BJ (cell line): ENCODE measurements around the gene SLC35F1. TPM values are rescaled to one million over a fixed set of nuclear protein-coding genes. Genes with fewer than 3 reads are reported as not detected.

Experiments used
- CTCF ChIA-PET: fragments of 350-600 bp; formaldehyde crosslinking; extraction: SDS; loops from one replicate; lab custom pipeline; 2021; ENCODE audit warnings: antibody characterized with exemption, inconsistent platforms; lab: Yijun Ruan, JAX
- POLR2A ChIA-PET: fragments of 300-600 bp; sonication (Branson Sonifier 250); formaldehyde crosslinking; extraction: SDS; loops from one replicate; lab custom pipeline; 2021; ENCODE audit warnings: antibody characterized with exemption; lab: Charles Lee
- DNase-seq: peaks from one replicate; pipeline ENCODE4 v3.0.0-alpha.2; 2011; ENCODE audit warnings: low read depth
- H3K27me3 ChIP-seq: 2 replicates; pipeline ENCODE4 v1.6.0; 2011; ENCODE audit warnings: low read length; ENCODE audit not compliant: control insufficient read depth, insufficient read depth
- H3K36me3 ChIP-seq: 2 replicates; pipeline ENCODE4 v1.5.1; 2011; ENCODE audit warnings: low read length; ENCODE audit not compliant: control insufficient read depth, insufficient read depth
- H3K4me3 ChIP-seq: 2 replicates; pipeline ENCODE4 v1.5.1; 2011; ENCODE audit warnings: low read depth, mild to moderate bottlenecking, control low read depth, low read length
- polyA plus RNA-seq: library from polyadenylated mRNA; depleted of rRNA; stranded (reverse); fragments of >200 nt; gene quantifications from 2 replicates; pipeline ENCODE4 v1.2.3, GENCODE V29; 2011
- TF ChIP-seq, protein P1 (sequence below): IDR thresholded peaks from 2 replicates; pipeline ENCODE4 v1.5.1; 2011; ENCODE audit warnings: low read depth, mild to moderate bottlenecking, control low read depth, inconsistent platforms, low read length, moderate library complexity; ENCODE audit not compliant: insufficient read depth

The SLC35F1 gene
- polyA plus RNA-seq, 1 experiment, result not detected

- Histone ChIP-seq H3K4me3 (no peak overlapping the region), H3K36me3 (no peaks in the 10 kb centered on the region), H3K27me3 (no peaks in the 10 kb centered on the region)
- POLR2A ChIA-PET, result no interaction called here
- DNase-seq, result no peak
- TF ChIP-seq, protein P1, sequence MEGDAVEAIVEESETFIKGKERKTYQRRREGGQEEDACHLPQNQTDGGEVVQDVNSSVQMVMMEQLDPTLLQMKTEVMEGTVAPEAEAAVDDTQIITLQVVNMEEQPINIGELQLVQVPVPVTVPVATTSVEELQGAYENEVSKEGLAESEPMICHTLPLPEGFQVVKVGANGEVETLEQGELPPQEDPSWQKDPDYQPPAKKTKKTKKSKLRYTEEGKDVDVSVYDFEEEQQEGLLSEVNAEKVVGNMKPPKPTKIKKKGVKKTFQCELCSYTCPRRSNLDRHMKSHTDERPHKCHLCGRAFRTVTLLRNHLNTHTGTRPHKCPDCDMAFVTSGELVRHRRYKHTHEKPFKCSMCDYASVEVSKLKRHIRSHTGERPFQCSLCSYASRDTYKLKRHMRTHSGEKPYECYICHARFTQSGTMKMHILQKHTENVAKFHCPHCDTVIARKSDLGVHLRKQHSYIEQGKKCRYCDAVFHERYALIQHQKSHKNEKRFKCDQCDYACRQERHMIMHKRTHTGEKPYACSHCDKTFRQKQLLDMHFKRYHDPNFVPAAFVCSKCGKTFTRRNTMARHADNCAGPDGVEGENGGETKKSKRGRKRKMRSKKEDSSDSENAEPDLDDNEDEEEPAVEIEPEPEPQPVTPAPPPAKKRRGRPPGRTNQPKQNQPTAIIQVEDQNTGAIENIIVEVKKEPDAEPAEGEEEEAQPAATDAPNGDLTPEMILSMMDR, result no peak
- CTCF ChIA-PET, result interaction anchor here (0.7 kb wide), 1 partner anchor 867 kb away, joined by 3 read pairs; no protein-coding TSS in a partner anchor
Observed at GRCh38 chr6:118165500-118165899, 258.4 kb downstream of the SLC35F1 start.

GRCh38 chr6:118168421-118168820 lies 261.4 kb downstream of the SLC35F1 start:
- POLR2A ChIA-PET, result no interaction called here
- Histone ChIP-seq H3K4me3 (no peak overlapping the region), H3K36me3 (no peaks in the 10 kb centered on the region), H3K27me3 (no peaks in the 10 kb centered on the region)
- DNase-seq, result no peak
- TF ChIP-seq, protein P1, result no peak
- CTCF ChIA-PET, result no interaction called here

- ChIA-PET POLR2A (no interaction called here), CTCF (interaction anchor here (0.9 kb wide), 1 partner anchor 57 kb away, joined by 3 read pairs; no protein-coding TSS in a partner anchor)
- TF ChIP-seq, protein P1, result no peak
- no peak for DNase-seq
- Histone ChIP-seq H3K4me3 (no peak overlapping the region), H3K36me3 (no peaks in the 10 kb centered on the region), H3K27me3 (no peaks in the 10 kb centered on the region)
Observed at GRCh38 chr6:118171852-118172251, 264.8 kb downstream of the SLC35F1 start.

DNA sequence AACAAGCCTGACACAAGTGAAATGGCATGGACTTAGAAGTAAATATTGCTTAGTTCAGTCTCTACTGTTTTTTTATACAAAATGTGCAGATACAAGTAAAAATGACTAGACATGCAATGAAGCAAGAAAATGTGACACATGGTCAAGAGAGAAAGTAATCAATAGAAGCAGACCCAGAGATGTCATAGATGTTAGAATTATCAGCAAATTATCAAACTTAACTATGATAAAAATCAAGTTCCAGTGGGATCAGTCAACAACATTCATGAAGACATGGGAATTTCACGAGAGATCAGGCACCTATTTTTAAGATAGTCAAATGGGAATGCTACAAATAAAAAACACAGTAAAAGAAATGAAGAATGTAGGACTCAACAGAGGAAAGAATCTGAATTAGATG lies 267.0 kb downstream of the SLC35F1 start:
- Histone ChIP-seq H3K27me3 (no peaks in the 10 kb centered on the region), H3K4me3 (no peak overlapping the region), H3K36me3 (no peaks in the 10 kb centered on the region)
- no peak for DNase-seq
- POLR2A ChIA-PET, result no interaction called here
- CTCF ChIA-PET, result interaction anchor here (0.5 kb wide), 1 partner anchor 86 kb away, joined by 6 read pairs; no protein-coding TSS in a partner anchor
- TF ChIP-seq, protein P1, result no peak

DNA sequence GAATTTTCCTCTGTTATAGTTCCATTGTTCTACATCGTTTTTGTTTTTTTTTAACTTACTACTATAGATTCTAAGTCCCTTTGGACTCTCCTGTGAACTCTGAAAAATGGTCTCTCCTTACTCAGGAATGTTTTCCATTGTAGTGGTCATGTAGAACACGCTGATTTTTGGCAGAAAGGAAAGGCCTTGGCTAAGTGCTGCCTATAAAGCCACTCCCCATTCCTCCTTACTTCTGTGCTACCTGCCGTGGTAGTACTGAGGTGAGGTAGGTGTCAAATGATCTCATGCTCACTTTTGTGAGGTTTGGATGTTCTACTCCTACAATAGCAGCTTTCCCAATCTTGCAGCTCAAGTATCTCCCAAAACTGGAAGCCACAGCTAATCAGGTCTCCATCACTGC lies 270.7 kb downstream of the SLC35F1 start:
- CTCF ChIA-PET, result no interaction called here
- Histone ChIP-seq H3K36me3 (no peaks in the 10 kb centered on the region), H3K4me3 (no peak overlapping the region), H3K27me3 (no peaks in the 10 kb centered on the region)
- no peak for DNase-seq
- POLR2A ChIA-PET, result no interaction called here
- TF ChIP-seq, protein P1, result no peak
